GDM1 (cell line): ENCODE measurements around the gene CDKN2B.

Source experiments
- DNase-seq: peaks from one replicate; lab custom pipeline; 2025; lab: John Stamatoyannopoulos, UW

The CDKN2B gene

GRCh38 chr9:21993893-21994555 lies 15.1 kb downstream of the CDKN2B start, which contains the start of gene CDKN2A:
Gene CDKN2A, minus strand, starts transcription at chr9:21994392.
- no peak for DNase-seq

- no peak for DNase-seq
These were observed 16.1 kb downstream of the CDKN2B start for GRCh38 chr9:21993007-21993406.

- DNase-seq = no peak
These were observed 17.8 kb downstream of the CDKN2B start for GRCh38 chr9:21991072-21991959.

- no peak for DNase-seq
These were observed 19.5 kb downstream of the CDKN2B start for GRCh38 chr9:21989440-21990189.

GRCh38 chr9:21988056-21988990 lies 20.8 kb downstream of the CDKN2B start:
- DNase-seq = no peak

GRCh38 chr9:21985964-21986667 lies 23.0 kb downstream of the CDKN2B start:
- no peak for DNase-seq

- no peak for DNase-seq
These were observed 25.0 kb downstream of the CDKN2B start for GRCh38 chr9:21984101-21984500.

- no peak for DNase-seq
These were observed 25.6 kb downstream of the CDKN2B start for GRCh38 chr9:21983561-21983935.

- DNase-seq = no peak
These were observed 26.1 kb downstream of the CDKN2B start for GRCh38 chr9:21982861-21983560.

GRCh38 chr9:21982391-21982790 lies 26.7 kb downstream of the CDKN2B start:
- no peak for DNase-seq

GRCh38 chr9:21976334-21976875 lies 32.7 kb downstream of the CDKN2B start:
- no peak for DNase-seq

GRCh38 chr9:21974722-21975409 lies 34.2 kb downstream of the CDKN2B start:
- DNase-seq = no peak

- DNase-seq = no peak
These were observed 34.8 kb downstream of the CDKN2B start for GRCh38 chr9:21974343-21974721.

GRCh38 chr9:21972361-21972760 lies 36.7 kb downstream of the CDKN2B start:
- no peak for DNase-seq

GRCh38 chr9:21970800-21971640 lies 38.1 kb downstream of the CDKN2B start:
- DNase-seq = no peak

- DNase-seq = no peak
These were observed 38.9 kb downstream of the CDKN2B start for GRCh38 chr9:21969951-21970799.
